Progenitor cell of endocrine pancreas (in vitro differentiated cells): Measurements from ENCODE around the gene SSTR5. TPM values are rescaled to one million over a fixed set of nuclear protein-coding genes. Genes with fewer than 3 reads are reported as not detected.

Experiments used
- DNase-seq: peaks from one replicate; pipeline ENCODE4 v3.0.0; 2021; ENCODE audit warnings: low spot score; ENCODE audit not compliant: unreplicated experiment
- H3K27ac Mint-ChIP-seq: 2 replicates; pipeline ENCODE4 v1.8.0; 2021; ENCODE audit warnings: mild to moderate bottlenecking, moderate library complexity, mixed read lengths
- H3K27me3 Mint-ChIP-seq: 2 replicates; pipeline ENCODE4 v1.8.0; 2021; ENCODE audit warnings: mixed read lengths
- H3K36me3 Mint-ChIP-seq: 2 replicates; pipeline ENCODE4 v1.8.0; 2022; ENCODE audit warnings: mixed read lengths; ENCODE audit not compliant: insufficient read depth
- H3K4me1 Mint-ChIP-seq: 2 replicates; pipeline ENCODE4 v1.8.0; 2021; ENCODE audit warnings: low read depth, mixed read lengths
- H3K4me3 Mint-ChIP-seq: 2 replicates; pipeline ENCODE4 v1.8.0; 2021; ENCODE audit warnings: low read depth, mild to moderate bottlenecking, moderate library complexity, mixed read lengths
- H3K9me3 Mint-ChIP-seq: 2 replicates; pipeline ENCODE4 v1.8.0; 2021; ENCODE audit warnings: low read depth, mixed read lengths
- CTCF ChIP-seq: fragments of 200-600 bp; sonication (generic); IDR thresholded peaks from one replicate; pipeline ENCODE4 v1.5.0; 2021; ENCODE audit warnings: antibody characterized with exemption, mild to moderate bottlenecking; ENCODE audit not compliant: unreplicated experiment
- total RNA-seq: library from RNA; stranded (reverse); gene quantifications from 2 replicates; pipeline ENCODE4 v1.2.1, GENCODE V29; 2021

Gene SSTR5
- total RNA-seq, 1 donor from 2014 or later, result 1.4 TPM

DNA sequence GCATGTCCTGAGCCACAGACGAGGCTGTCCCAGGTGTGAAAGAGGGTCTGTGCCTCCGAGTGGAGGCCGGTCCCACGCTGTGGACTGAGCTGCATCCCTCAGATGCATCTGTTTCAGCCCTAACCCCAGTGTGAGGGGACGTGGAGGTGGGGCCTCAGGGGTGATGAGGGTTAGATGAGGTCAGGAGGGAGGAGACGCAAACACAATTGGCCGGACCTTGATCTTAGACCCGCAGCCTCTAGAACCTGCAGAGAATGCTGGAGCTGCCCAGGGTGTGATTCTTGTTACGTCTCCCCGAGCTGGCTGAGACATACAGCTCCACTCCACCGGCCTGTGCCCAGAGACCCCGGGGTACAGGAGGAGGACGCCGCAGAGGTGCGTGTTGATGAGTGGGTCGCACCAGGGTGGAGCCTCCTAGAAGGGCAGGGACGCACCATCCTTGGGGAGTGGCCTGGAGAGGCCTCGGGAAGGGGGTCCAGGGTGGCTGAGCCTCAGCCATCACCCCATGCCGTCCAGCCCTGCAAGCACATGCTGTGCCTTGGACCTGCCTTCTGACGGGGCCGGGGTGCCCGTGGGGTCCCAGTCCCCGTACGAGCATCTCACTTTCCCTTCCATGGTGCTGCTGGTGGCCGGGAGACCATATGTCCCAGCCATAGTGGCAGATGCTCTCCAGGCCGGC lies 40.1 kb downstream of the SSTR5 start:
- no peaks in the 10 kb centered on the region for H3K9me3 Mint-ChIP-seq
- no peak for DNase-seq
- H3K27ac Mint-ChIP-seq, result no peak overlapping the region

GRCh38 chr16:1113489-1113888 lies 40.9 kb downstream of the SSTR5 start:
- no peak overlapping the region for H3K4me3 Mint-ChIP-seq
- DNase-seq, result no peak
- H3K27me3 Mint-ChIP-seq, result peaks cover 25% of the 10 kb centered on the region
- no peak for TF ChIP-seq CTCF
- H3K36me3 Mint-ChIP-seq, result no peaks in the 10 kb centered on the region
- H3K9me3 Mint-ChIP-seq, result no peaks in the 10 kb centered on the region
- H3K27ac Mint-ChIP-seq, result no peak overlapping the region
- no peaks in the 10 kb centered on the region for H3K4me1 Mint-ChIP-seq

More for the DNA sequence above, 40.1 kb downstream of the SSTR5 start:
- H3K27me3 Mint-ChIP-seq, result peaks cover 25% of the 10 kb centered on the region
- H3K4me1 Mint-ChIP-seq, result no peaks in the 10 kb centered on the region
- H3K36me3 Mint-ChIP-seq, result no peaks in the 10 kb centered on the region
- H3K4me3 Mint-ChIP-seq, result no peak overlapping the region
- TF ChIP-seq CTCF, result no peak

GRCh38 chr16:1113889-1114526 lies 41.5 kb downstream of the SSTR5 start:
- Mint-ChIP-seq H3K9me3 (no peaks in the 10 kb centered on the region), H3K36me3 (no peaks in the 10 kb centered on the region), H3K4me1 (no peaks in the 10 kb centered on the region), H3K4me3 (no peak overlapping the region), H3K27ac (no peak overlapping the region), H3K27me3 (peaks cover 24% of the 10 kb centered on the region)
- DNase-seq, result no peak
- no peak for TF ChIP-seq CTCF

DNA sequence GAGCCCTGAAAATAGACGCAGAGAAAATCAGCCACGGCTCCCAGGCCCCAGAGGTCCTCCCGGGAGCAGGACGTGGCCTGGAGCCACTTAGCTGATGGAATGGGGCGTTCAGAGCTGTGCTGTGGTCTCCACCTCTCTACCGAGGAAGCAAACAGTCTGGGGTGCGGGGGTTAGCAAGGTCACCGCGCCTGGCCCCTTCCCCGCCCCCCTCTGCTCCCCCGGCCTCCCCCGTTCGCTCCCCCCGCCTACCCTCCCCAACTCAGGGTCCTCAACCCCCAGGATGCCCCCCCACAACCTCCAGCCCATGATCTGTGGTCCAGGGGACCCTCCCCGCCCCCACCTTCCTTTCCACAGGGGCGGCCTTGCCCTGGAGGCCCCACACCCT lies 44.1 kb downstream of the SSTR5 start:
- H3K4me1 Mint-ChIP-seq, result peaks cover 3% of the 10 kb centered on the region
- peaks cover 7% of the 10 kb centered on the region for H3K27me3 Mint-ChIP-seq
- H3K27ac Mint-ChIP-seq, result no peak overlapping the region
- H3K9me3 Mint-ChIP-seq, result no peaks in the 10 kb centered on the region
- DNase-seq, result no peak
- no peak for TF ChIP-seq CTCF
- H3K4me3 Mint-ChIP-seq, result no peak overlapping the region
- no peaks in the 10 kb centered on the region for H3K36me3 Mint-ChIP-seq

- DNase-seq, result no peak
- no peak for TF ChIP-seq CTCF
- Mint-ChIP-seq H3K9me3 (no peaks in the 10 kb centered on the region), H3K27me3 (peaks cover 6% of the 10 kb centered on the region), H3K36me3 (no peaks in the 10 kb centered on the region), H3K27ac (no peak overlapping the region), H3K4me3 (no peak overlapping the region), H3K4me1 (peaks cover 8% of the 10 kb centered on the region)
Measured at GRCh38 chr16:1117176-1117900, 44.8 kb downstream of the SSTR5 start.
